GM18867 (cell line): Measurements from ENCODE around the gene NPM1.

Source experiments
- ATAC-seq: cut with Tn5 transposase; IDR thresholded peaks from one replicate; pipeline ENCODE4 v1.9.1; 2021; ENCODE audit warnings: mild to moderate bottlenecking, moderate library complexity; ENCODE audit not compliant: unreplicated experiment

The NPM1 gene

DNA sequence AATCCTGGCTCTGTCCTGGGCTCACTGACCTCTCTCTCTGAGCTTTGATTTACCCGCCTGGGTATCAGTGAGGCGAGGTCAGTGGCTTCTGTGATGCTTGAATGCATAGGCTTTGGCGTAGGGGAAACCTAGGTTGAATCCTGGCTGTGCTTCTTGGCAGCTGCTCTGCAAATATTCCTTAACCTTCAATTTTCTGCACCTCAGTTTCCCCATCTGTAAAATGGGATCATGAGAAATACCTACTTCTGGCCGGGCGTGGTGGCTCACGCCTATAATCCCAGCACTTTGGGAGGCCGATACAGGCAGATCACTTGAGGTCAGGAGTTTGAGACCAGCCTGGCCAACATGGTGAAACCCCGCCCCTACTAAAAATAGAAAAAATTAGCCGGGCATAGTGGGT, 39.0 kb downstream of the NPM1 start:
- no peak for ATAC-seq

DNA sequence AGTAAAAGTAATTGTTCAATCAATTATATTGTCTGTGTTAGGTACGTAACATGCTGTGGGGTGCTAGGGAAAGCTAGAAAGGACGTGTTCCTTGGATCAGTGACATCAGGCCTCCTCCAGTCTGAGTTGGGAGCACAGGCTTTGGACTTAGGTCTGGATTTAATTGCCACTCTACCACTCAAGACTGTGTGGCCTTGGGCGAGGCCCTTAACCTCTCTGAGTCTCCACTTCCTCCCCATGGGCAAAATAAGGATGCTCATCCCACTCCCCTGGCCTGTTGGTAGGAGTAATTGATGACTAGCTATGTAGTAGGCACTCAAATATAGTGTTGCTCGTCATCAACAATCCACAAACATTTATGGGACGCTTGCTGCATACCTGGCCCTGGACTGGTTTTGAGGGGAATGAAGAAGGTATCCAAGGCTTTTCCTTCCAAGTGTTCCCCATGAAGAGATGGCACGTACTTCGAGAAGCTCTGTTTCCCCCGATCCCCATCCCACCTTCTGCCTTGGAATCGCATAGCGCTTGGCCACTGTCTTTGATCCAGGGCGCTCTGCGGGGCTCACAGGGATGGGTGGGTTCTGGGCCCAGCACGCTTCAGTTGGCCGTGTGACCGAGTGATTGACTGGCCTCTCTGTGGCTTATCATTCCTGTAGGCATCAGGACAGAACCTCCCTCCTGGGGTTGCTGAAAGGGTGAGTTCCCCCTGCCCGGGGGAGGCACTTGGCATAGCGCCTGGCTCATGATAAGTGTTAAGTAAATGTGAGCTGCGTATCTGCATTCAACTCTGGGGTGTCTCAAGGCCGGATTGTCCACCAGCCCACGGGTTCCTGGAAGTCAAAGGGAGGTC, 39.9 kb downstream of the NPM1 start:
- ATAC-seq, result no peak

DNA sequence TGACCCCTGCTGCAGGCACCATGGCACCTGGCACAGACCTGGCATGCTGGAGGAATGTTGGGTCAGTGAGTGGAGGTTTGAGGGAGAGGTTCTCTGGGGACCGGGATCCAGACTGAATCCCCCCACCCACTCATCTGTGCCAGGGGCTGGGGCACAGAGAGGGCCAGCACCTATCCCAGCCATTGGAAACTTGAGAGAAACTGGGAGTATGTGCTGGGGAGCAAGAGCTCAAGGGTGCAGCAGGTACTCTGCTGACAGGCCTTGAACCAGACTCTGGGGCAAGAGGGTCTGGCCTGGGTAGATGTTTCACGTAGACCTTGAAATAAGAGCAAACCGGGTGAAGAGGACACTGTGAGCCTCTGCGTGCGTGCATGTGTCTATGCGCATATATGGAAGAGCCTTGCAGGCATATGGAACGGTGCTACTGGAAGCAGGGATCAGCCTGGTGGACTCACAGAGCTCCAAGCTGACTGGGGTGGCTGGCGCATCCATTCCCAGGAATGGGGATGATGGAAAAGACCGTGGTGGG, 40.6 kb downstream of the NPM1 start:
- no peak for ATAC-seq

DNA sequence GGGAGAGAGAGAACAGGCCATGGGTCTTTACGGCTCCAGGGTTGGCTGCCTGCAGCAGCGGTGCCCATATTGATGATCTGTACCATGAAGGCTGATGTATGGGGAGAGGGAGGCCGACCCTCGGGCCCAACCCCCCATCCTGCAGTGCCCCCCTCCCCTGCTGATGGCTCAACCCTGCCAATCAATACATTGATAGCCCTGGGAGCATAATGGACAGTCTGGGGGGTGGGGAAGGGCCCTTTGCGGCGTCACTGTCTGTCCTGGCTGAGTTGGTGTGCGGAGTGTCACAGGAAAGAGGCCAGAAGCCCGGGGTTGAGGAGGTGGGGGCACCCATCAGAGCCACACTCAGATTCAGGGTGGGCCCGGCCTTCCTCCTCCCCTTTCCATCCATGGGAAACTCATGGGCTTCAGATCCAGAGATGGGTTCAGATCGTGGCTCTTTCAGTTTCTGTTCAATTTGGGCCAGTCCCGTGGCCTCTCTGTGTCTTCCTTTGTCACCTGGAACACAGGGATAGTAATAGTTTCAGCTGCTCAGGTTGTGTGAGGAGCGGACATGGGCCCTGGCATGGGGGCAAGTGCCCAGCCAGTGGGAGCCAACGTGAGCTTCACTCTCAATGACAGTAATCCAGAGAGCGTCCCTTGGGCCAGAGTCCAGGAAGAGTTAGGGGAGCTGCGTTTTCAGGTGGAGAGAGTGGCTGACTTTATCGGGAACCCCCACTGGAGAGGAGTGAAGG, 41.3 kb downstream of the NPM1 start:
- no peak for ATAC-seq

DNA sequence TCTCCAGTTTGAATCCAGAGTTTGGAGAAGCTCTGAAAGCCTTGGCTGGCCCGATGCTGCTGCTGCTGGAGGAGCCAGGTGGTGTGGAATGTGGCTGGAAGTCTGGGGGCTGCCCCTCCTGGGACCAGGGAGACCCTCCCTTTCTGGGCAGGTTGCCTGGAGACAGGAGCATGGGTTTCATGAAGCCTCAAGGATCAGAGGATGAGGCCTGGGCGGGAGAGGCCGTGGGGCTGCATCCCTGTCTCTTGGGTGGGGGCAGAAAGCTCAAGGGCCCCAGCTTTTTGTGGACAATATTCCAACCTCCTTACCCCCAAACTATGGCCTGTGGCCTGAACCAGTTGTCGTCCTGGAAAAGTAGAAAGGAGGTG, 41.9 kb downstream of the NPM1 start:
- no peak for ATAC-seq

DNA sequence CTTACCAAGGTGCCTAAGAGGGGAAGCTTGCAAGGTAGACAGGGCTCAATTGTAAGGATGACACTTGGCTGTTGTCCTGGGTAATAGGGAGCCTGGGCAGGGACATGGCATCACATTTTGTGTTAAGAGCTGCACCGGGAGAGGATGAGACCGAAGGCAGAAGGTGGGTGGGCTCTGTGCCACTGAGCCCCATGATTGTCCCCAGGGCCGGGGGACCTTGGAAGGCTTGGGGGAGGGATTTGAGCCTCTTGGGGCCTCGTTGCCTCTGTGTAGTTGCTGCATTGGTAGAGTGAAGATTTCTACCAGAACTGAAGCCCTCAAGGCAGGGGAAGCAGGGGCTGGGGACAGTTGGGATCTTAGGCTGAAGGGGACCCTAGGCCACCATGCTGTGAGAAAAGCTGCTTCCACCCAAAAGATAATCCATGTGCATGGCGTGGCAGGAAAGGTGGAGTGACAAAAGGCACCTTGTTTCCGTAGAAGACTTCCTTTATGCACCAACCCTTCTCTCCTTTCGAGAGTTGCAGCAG, 43.7 kb downstream of the NPM1 start:
- no peak for ATAC-seq

DNA sequence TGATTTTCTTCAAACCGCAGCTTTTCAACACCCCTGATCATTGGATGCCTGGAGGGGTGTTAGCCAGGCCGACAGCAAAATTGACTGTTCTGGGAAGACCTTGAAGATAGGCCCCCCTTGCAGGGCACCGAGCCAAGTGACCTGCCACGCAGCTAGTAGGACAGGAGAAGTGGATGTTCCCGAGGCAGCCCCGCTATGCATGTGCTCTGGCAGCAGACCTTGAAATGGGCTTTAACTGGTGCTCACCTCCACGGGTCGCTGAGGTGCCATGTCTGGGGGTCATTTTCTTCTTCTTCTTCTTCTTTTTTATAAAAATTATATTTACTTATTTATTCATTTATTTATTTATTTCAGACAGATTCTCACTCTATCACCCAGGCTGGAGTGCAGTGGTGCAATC, 44.4 kb downstream of the NPM1 start:
- ATAC-seq, result no peak

DNA sequence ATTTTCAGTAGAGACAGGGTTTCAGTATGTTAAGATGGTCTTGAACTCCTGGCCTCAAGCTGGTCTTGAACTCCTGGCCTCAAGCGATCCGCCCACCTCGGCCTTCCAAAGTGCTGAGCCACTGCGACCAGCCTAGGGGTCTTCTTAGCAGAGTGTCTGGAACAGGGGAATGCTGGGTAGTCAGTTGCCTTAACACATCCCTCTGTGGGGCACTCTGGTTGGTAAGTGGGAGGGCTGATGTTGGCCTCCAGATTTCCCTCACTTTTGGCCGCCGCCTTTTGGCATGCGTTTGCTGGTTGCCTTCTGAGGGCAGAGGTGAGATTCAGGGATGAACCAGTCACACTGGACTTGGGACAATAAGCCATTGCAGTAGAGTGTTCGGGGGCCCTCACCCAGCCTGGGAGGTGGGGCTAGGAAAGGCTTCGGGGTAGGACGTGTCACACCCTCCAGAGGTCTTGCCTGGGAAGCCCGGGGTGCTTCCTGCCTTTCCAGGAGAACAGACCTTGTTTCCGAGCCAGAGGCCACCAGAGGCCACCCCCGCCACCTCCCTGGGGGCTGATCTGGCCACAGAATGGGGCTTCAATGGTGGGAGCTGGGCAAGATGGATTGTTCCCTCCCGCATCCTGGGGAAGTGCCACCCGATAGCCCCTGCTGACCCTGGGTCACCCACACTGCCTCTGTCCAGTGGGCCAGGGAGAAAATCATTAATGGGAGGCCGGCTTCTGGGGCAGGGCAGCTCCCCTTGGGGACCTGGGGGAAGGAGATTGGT, 45.1 kb downstream of the NPM1 start:
- no peak for ATAC-seq

DNA sequence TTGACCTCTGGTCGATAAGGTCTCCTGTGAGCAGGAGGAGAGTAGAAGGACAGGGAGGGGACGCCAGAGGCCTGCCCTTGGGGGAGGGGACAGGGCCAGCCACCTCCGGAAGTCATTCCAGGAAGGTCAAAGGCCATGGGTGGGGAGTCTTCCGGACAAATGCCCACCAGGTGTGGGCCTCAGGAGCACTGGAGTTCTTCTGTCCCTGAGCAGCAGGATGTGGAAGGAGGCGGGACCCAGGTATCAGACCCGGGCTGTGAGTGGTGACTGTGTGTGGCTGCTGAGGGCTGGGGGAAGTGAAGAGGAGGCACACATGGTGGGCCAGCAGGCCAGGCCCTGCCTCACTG, 45.7 kb downstream of the NPM1 start:
- ATAC-seq, result no peak

DNA sequence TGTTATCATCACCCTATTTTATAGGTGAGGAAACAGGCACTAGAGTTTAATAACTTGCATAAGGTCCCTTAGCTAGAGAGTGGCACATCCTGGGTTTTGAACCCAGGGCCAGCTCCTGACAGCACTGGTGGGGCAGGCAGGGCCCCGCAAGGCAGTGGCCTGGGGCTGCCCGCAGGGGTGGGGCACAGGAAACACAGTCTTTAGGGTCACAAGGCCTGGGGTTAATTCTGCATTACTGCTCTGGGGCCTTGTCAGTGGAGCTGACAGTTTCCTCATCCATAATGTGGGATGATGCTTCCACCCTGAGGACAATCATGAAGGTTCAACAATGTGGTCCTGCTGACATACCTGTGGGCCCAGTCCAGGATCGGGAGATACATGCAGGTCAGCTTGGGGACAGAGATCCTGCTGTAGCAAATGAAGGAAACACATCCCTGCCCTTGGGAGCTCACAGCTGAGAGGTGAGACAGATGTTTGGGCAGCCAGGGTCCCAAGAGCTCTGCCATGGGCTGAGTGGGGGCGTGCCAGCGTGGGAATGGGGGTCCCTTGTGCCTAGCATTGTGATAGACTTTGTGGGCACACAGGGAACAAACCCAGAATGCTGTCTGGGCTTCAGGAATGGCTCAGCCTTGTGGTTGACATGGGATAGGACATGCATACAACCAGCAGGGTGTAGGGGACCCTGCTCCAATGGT, 46.5 kb downstream of the NPM1 start:
- no peak for ATAC-seq

DNA sequence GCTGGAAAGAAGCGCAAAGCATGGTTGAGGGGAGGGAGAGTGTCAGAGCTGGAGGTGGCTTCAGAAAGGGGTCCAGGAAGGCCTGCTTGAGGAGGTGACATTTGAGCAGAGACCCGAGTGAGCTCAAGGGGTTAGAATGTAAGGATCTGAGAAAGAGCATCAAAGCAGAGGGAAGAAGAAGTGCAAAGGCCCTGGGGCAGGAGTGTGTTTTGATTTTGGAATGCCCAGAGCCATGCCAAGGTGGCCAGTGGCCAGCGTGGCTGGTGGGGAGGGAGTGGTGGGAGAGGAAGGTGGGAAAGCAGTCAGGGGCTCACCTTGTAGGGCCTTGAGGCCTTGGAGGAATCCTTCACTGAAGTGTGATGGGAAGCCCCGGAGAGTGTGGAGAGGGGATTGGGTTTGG, 47.2 kb downstream of the NPM1 start:
- no peak for ATAC-seq

DNA sequence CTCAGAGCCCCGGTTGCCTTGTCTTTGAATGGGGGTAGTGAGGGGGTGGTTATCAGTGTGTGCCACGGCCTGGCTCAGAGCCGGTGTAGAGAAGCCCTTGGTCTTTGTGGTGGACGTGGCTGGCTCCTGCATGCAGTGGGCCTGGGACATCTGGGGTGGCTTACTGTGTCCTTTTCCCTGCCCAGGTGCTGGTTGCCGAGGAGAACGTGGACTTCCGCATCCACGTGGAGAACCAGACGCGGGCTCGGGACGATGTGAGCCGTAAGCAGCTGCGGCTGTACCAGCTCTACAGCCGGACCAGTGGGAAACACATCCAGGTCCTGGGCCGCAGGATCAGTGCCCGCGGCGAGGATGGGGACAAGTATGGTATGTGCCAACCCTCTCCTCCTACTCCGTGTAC, 48.3 kb downstream of the NPM1 start:
- no peak for ATAC-seq

DNA sequence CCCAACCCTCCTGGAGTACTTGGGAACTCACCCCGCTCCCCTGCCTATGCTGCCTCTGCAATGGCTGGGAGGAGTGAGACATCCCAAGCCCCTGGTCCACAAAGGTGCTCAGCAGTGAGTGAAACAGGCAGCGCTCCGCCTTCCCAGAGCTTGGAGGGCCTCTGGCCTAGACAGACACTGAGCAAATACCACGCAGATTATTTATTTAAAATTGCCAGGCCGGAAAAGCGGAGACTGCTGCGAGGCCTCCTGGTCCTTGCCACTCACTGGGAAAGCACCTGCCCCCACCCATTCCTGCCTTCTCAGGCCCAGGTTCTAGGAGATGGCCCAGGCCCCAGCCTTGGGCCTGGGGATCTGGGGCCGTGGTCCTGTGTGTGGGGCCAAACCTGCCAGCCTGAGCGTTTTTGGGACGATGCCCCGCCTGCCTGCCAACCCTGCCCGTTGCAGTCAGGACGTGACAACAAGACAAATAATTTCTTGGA, 49.2 kb downstream of the NPM1 start:
- ATAC-seq, result no peak

DNA sequence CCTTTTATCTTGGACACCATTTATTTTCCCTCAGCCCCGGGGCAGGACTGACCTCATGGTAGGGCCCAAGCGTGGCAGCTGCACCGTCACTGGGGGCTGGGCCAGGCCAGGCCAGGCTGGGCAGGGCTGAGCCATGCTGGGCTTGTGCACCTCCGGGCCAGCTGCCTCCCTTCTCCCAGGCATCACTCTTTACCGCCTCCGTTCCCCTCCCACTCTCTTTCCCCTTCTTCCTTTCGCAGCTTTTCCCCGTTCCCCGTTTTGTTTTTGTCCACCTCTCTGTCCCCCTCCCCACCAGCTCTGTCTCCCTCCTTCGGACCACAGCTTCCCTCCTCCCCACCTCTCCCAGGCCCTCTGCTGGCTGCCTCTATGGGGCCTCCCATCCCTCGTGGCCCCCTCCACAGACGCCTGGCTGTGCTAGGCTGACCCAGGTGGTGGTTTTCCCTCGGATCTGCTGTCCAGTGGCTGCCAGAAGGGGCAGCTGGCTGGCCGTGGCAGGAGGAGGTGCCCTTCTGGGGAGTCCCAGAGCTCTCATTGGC, 49.7 kb downstream of the NPM1 start:
- no peak for ATAC-seq

DNA sequence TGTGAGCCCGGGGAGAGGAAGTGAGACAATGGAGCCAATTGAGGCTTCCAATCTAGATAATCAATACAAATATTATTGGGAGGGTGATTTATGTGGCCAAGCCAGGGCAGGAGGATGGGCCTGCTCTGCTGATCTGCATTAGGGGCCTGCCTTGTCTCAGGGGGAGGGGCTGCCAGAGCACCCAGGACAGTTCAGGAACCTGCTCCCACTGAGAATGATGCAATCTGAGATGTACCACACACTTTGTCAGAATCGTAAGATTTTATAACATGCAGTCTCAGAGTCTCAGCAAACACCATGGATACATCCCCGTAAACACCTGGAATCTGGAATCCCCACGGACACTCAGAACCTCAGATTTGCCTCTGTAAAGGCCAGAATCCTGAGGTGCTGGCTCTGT, 51.1 kb downstream of the NPM1 start:
- ATAC-seq, result no peak

DNA sequence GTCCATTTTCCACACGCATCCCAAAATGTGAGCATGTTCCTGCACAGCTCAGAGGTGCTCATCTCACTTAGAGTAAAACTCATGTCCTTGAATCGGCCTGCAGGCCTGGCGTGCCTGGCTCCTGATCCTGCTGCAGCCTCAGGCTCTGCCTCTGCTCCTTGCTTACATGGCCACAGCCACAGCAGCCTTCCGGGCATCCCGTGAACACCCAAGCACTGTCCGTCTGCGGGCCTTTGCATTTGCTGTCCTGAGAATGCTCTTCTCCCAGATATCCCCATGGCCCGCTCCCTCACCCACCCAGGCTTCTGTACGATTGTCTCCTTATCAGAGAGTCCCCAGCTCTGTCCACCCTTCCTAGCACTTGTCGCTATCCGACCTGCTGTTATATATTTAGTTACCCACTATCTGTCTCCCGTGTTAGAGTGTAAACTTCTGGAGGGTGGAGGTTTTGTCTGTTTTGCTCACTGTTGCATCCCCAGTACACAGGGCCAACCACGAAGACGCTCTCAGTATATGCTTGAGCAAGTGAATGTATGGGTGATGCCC, 53.7 kb downstream of the NPM1 start:
- no peak for ATAC-seq

DNA sequence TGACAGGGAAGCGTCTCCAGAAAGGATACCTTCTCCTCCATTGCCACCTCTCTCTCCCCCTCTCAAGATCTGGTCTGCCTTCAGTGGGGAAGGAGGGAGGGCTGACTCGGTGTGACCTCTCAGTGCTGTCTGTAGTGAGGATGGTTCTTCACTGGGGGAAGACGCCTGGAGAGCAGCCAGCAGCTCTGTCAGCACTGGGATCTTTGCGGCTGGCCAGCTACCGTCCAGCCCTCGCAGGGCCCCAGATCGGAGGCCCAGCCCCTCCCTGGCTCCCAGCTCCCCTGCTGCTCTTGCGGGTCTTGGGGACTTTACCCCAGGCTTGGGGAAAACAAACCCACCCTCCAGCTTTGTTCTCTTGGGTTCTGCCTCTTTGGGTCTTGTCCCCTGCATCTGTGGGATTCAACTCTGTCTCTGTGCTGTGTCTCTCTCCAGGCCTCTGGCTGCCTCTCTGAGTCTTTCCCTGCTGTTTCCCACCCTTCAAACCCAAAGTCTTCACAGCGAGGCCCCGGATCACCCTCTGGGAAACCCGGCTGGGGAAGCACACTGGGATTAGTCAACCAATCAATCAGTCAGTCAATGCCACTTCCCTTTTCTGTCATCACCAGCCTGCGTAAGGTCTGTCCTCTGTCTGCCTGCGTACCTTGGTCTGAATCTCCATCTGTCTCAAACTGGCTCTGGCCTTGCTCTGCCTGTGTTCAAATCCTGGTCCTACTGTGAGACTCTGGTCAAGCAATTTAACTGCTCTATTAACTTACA, 54.8 kb downstream of the NPM1 start:
- ATAC-seq, result no peak

DNA sequence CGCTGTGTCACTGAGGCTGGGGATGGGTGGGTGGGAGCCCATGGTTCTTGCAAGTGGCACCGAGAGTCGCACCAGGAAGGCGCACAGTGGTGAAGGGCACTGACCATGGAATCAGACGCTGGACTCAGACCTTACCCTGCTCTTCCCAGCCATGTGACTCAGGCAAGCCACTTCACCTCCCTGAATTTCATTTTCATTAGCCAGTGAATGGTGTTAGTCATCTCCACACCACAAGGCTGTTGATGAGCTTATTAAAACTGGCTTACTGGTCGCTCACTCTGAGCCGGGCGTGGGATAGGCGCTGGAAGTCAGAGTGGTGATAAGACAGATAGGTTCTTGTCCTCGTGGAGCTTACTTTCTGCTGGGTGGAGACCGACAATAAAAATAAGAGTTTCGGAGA, 56.9 kb downstream of the NPM1 start:
- no peak for ATAC-seq
